Sigmoid colon (tissue), 4 donors: ENCODE data around the gene TUBG2.

Source experiments
- EP300 ChIP-seq, 4 donors: sonication (generic); formaldehyde crosslinking; IDR thresholded peaks; one replicate each; pipeline ENCODE4 v1.6.1; 2017; ENCODE audit warnings: antibody characterized with exemption in 4 of 4
- POLR2A ChIP-seq, 2 donors: fragments of 450-650 bp; IDR thresholded peaks; one replicate each; pipeline ENCODE4 v1.6.1; 2016; ENCODE audit warnings: antibody characterized with exemption in 2 of 2, mild to moderate bottlenecking in 2 of 2, moderate library complexity in 2 of 2
- POLR2AphosphoS5 ChIP-seq, 4 donors: sonication (generic); formaldehyde crosslinking; IDR thresholded peaks; one replicate each; pipeline ENCODE4 v1.6.1; 2017; ENCODE audit warnings: antibody characterized with exemption in 4 of 4
- TF ChIP-seq, protein P1 (sequence below), 4 experiments: fragments of 450-650 bp in 3 of 4; fragments of 200-600 bp in 1 of 4; IDR thresholded peaks; one replicate each; pipeline ENCODE4 v1.5.1; 2016 to 2019; ENCODE audit warnings: antibody characterized with exemption in 4 of 4, mild to moderate bottlenecking in 3 of 4, moderate library complexity in 2 of 4

DNA sequence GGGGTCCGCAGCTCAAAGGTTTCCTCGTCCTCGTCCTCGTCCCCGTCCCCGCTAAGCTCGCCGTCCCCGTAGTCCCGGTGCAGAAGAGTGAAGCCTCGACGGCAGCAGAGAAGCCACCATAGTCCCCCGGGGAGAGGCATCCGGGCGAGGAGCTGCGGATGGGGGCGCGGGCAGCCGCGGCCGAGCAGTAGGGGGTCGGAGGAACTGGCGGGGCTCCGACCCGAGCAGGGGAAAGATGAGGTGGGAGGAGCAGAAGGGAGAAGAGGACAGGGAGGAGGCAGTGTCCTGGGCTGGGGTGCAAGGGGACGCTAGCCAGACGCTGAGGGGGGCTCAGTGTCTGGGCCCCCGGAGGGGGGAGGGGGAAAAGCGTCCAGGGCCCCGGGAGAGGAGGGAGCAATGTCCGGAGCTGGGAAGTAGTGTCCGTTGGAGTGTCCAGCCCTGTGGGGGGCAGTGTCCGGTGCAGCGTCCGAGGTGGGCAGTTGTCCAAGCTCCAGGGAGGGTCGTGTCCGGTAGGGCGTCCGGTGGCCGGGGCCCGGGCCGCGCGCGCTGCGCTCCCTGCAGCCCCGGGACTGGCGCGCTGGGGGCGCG, 17.4 kb downstream of the TUBG2 start, which contains the start of gene PLEKHH3:
- TF ChIP-seq, protein P1, sequence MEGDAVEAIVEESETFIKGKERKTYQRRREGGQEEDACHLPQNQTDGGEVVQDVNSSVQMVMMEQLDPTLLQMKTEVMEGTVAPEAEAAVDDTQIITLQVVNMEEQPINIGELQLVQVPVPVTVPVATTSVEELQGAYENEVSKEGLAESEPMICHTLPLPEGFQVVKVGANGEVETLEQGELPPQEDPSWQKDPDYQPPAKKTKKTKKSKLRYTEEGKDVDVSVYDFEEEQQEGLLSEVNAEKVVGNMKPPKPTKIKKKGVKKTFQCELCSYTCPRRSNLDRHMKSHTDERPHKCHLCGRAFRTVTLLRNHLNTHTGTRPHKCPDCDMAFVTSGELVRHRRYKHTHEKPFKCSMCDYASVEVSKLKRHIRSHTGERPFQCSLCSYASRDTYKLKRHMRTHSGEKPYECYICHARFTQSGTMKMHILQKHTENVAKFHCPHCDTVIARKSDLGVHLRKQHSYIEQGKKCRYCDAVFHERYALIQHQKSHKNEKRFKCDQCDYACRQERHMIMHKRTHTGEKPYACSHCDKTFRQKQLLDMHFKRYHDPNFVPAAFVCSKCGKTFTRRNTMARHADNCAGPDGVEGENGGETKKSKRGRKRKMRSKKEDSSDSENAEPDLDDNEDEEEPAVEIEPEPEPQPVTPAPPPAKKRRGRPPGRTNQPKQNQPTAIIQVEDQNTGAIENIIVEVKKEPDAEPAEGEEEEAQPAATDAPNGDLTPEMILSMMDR (IDR thresholded peaks at IDR 0.05) = peak in 1 of 4 experiments; percentile 14
- peak; percentile 85 to 86 for TF ChIP-seq POLR2A (IDR thresholded peaks at IDR 0.05)
- TF ChIP-seq POLR2AphosphoS5 (IDR thresholded peaks at IDR 0.05) = peak; percentile 87 to 97 (median 93)
- no peak for TF ChIP-seq EP300 (IDR thresholded peaks at IDR 0.05)
